HCT116 (cell line): ENCODE data around the gene CNTNAP2. TPM values are rescaled to one million over a fixed set of nuclear protein-coding genes. Genes with fewer than 3 reads are reported as not detected.

Experiments
- ATAC-seq: fragments of 200-7000 bp; cut with Tn5 transposase; 2 replicates; pipeline ENCODE4 v1.9.1; 2020; ENCODE audit warnings: mild to moderate bottlenecking, moderate library complexity
- BruUV-seq: library from RNA; stranded (reverse); fragments of 400-500 nt; replicated peaks from 2 replicates; lab custom pipeline; 2021; lab: Mats Ljungman, UMichigan
- CTCF ChIA-PET: fragments of 300-600 bp; sonication (Branson Sonifier 250); formaldehyde crosslinking; loops from one replicate; lab custom pipeline; 2021; ENCODE audit warnings: antibody characterized with exemption; lab: Charles Lee
- POLR2A ChIA-PET: fragments of 300-600, 350-600 bp; sonication (Branson Sonifier 250); formaldehyde crosslinking; loops from one replicate; lab custom pipeline; 2021; ENCODE audit warnings: antibody characterized with exemption; lab: Charles Lee
- RAD21 ChIA-PET, 2 experiments: fragments of 300-600 bp; sonication (Branson Sonifier 250); formaldehyde crosslinking; loops; one replicate each; lab custom pipeline; 2023; ENCODE audit warnings: low total read pairs in 2 of 2; ENCODE audit not compliant: uncharacterized antibody in 2 of 2, unreplicated experiment in 2 of 2, low non-redundant PET in 1 of 2; lab: Charles Lee
- DNase-seq: peaks from one replicate; pipeline ENCODE4 v3.0.0-alpha.2; 2010; ENCODE audit warnings: low read depth, low spot score
- H2AFZ ChIP-seq: fragments of 200-600 bp; shearing (Covaris generic), sonication (generic); 2 replicates; pipeline ENCODE4 v1.6.1; 2017; ENCODE audit warnings: low read depth, mixed run types, mixed read lengths, antibody characterized with exemption, low read length; ENCODE audit not compliant: poor library complexity, severe bottlenecking
- H3K27ac ChIP-seq: 2 replicates; pipeline ENCODE4 v1.5.1; 2012; ENCODE audit warnings: low read depth, low read length
- H3K27me3 ChIP-seq: fragments of 200-600 bp; sonication (generic); 2 replicates; pipeline ENCODE4 v1.6.1; 2016; ENCODE audit warnings: mixed run types, low read length, mixed read lengths; ENCODE audit not compliant: insufficient read depth
- H3K36me3 ChIP-seq, 2 experiments: fragments of 200-500 bp in 1 of 2; fragments of 200-600 bp in 1 of 2; sonication (Bioruptor generic) in 1 of 2; sonication (generic) in 1 of 2; 2 replicates each; pipeline versions ENCODE4 v1.5.1 to v1.6.1; 2014 to 2016; ENCODE audit warnings: low read length in 2 of 2, inconsistent platforms in 1 of 2, mixed read lengths in 1 of 2, mixed run types in 1 of 2; ENCODE audit not compliant: insufficient read depth in 2 of 2, control insufficient read depth in 1 of 2
- H3K4me1 ChIP-seq, 2 experiments: fragments of 200-600 bp in 1 of 2; sonication (generic) in 1 of 2; 2 replicates each; pipeline versions ENCODE4 v1.5.1 to v1.6.1; 2012 to 2017; ENCODE audit warnings: low read length in 2 of 2, inconsistent platforms in 1 of 2, mild to moderate bottlenecking in 1 of 2, mixed read lengths in 1 of 2, mixed run types in 1 of 2, moderate library complexity in 1 of 2; ENCODE audit not compliant: insufficient read depth in 2 of 2, control insufficient read depth in 1 of 2
- H3K4me2 ChIP-seq: fragments of 200-600 bp; sonication (generic); 2 replicates; pipeline ENCODE4 v1.6.1; 2017; ENCODE audit warnings: mixed run types, low read length, mixed read lengths
- H3K4me3 ChIP-seq, 2 experiments: fragments of 200-600 bp in 1 of 2; sonication (generic) in 1 of 2; replicated peaks in 1 of 2; 2 replicates each; pipeline ENCODE4 v1.5.1; 2011 to 2016; ENCODE audit warnings: low read length in 2 of 2, control low read depth in 1 of 2, low read depth in 1 of 2, mild to moderate bottlenecking in 1 of 2, mixed read lengths in 1 of 2, mixed run types in 1 of 2
- H3K79me2 ChIP-seq: fragments of 200-600 bp; sonication (generic); 2 replicates; pipeline ENCODE4 v1.6.1; 2017; ENCODE audit warnings: mild to moderate bottlenecking, mixed run types, low read length, moderate library complexity, mixed read lengths; ENCODE audit not compliant: insufficient read depth
- H3K9ac ChIP-seq: fragments of 200-600 bp; sonication (generic); 2 replicates; pipeline ENCODE4 v1.6.1; 2016; ENCODE audit warnings: low read length, mixed read lengths
- H3K9me2 ChIP-seq: fragments of 200-600 bp; sonication (generic), shearing (Covaris generic); 2 replicates; pipeline ENCODE4 v1.6.1; 2017; ENCODE audit warnings: mixed run types, mild to moderate bottlenecking, moderate library complexity; ENCODE audit not compliant: insufficient read depth
- H3K9me3 ChIP-seq, 2 experiments: fragments of 200-500 bp in 1 of 2; fragments of 200-600 bp in 1 of 2; sonication (Bioruptor generic) in 1 of 2; sonication (generic) in 1 of 2; 2 replicates each; pipeline ENCODE4 v1.6.1; 2014 to 2017; ENCODE audit warnings: low read length in 2 of 2, mixed read lengths in 2 of 2, inconsistent platforms in 1 of 2, low read depth in 1 of 2, mild to moderate bottlenecking in 1 of 2, mixed run types in 1 of 2, moderate library complexity in 1 of 2; ENCODE audit not compliant: control insufficient read depth in 1 of 2, insufficient read depth in 1 of 2
- H4K20me1 ChIP-seq: fragments of 200-600 bp; sonication (generic), shearing (Covaris generic); 2 replicates; pipeline ENCODE4 v1.6.1; 2017; ENCODE audit warnings: mixed run types, mild to moderate bottlenecking, moderate library complexity; ENCODE audit not compliant: insufficient read depth
- CEBPB ChIP-seq: IDR thresholded peaks from 2 replicates; pipeline ENCODE4 v1.6.1; 2012; ENCODE audit warnings: low read depth
- CTCF ChIP-seq, 3 experiments: fragments of 200-600 bp in 1 of 3; sonication (generic) in 1 of 3; IDR thresholded peaks in 2 of 3; conservative IDR thresholded peaks in 1 of 3; 2 replicates each; pipeline ENCODE4 v1.5.1; 2012 to 2017; ENCODE audit warnings: low read depth in 2 of 3, low read length in 2 of 3, antibody characterized with exemption in 1 of 3, borderline replicate concordance in 1 of 3, control low read depth in 1 of 3, mild to moderate bottlenecking in 1 of 3, mixed read lengths in 1 of 3, mixed run types in 1 of 3, moderate library complexity in 1 of 3; ENCODE audit not compliant: insufficient read depth in 1 of 3
- EGR1 ChIP-seq: IDR thresholded peaks from 2 replicates; pipeline ENCODE4 v1.6.1; 2012; ENCODE audit warnings: low read depth
- ELF1 ChIP-seq: IDR thresholded peaks from 2 replicates; pipeline ENCODE4 v1.6.1; 2012; ENCODE audit warnings: low read depth, borderline replicate concordance
- EZH2 ChIP-seq: fragments of 200-600 bp; sonication (generic); IDR thresholded peaks from 2 replicates; pipeline ENCODE4 v1.6.1; 2017; ENCODE audit warnings: antibody characterized with exemption, mixed run types
- EZH2phosphoT487 ChIP-seq: fragments of 200-600 bp; IDR thresholded peaks from 2 replicates; pipeline ENCODE4 v1.6.1; 2018; ENCODE audit warnings: antibody characterized with exemption, borderline replicate concordance
- FOSL1 ChIP-seq: IDR thresholded peaks from 2 replicates; pipeline ENCODE4 v1.6.1; 2012; ENCODE audit warnings: low read depth
- JUND ChIP-seq: IDR thresholded peaks from 2 replicates; pipeline ENCODE4 v1.6.1; 2012
- POLR2AphosphoS5 ChIP-seq: IDR thresholded peaks from 2 replicates; pipeline ENCODE4 v1.6.1; 2011; ENCODE audit warnings: mild to moderate bottlenecking, low read depth, low read length, moderate library complexity
- SIN3A ChIP-seq: IDR thresholded peaks from 2 replicates; pipeline ENCODE4 v1.6.1; 2012; ENCODE audit warnings: low read depth
- SP1 ChIP-seq: IDR thresholded peaks from 2 replicates; pipeline ENCODE4 v1.6.1; 2012; ENCODE audit warnings: low read depth
- TCF7L2 ChIP-seq: IDR thresholded peaks from 2 replicates; pipeline ENCODE4 v1.7.0; 2011; ENCODE audit warnings: borderline replicate concordance, inconsistent platforms; ENCODE audit not compliant: insufficient read depth, insufficient read length; ENCODE audit errors: extremely low read depth
- YY1 ChIP-seq: IDR thresholded peaks from 2 replicates; pipeline ENCODE4 v1.6.1; 2011; ENCODE audit warnings: low read length, low read depth, moderate library complexity, mild to moderate bottlenecking; ENCODE audit not compliant: insufficient replicate concordance; ENCODE audit errors: extremely low read depth
- intact Hi-C: fragments of 100-400 bp; cut with micrococcal nuclease; formaldehyde crosslinking; loops from 2 replicates; pipeline ENCODE4 v1.10.0; 2022
- total RNA-seq: library from RNA; stranded (reverse); gene quantifications from one replicate; pipeline ENCODE4 v1.2.1, GENCODE V29; 2021; ENCODE audit not compliant: unreplicated experiment
- TF ChIP-seq, protein P1 (sequence below): IDR thresholded peaks from 2 replicates; pipeline ENCODE4 v1.6.1; 2012

The CNTNAP2 gene
- total RNA-seq, 1 experiment from 2014 or later, result 0.37 TPM

DNA sequence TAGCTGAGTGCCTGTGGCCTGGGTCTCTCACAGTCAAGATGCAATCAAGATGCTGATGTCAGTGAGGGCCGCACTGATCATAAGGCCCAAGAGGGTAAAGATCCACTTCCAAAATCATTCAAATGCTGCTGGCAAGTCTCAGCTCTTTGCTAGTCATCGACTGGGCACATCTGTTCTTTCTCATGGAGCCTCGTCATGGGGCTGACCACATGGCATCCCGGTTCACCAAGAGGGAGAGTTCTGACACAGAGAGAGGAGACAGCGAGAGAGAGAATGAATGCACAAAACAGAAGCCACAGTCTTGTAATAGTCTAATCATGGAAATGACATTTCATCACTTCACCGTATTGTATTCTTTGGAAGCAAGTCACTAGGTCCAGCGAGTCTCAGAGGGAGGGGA lies 1406.5 kb downstream of the CNTNAP2 start:
- H3K4me3 ChIP-seq, result no peak overlapping the region
- TF ChIP-seq JUND (no peak), SP1 (no peak), POLR2AphosphoS5 (no peak), CEBPB (no peak), TCF7L2 (no peak), SIN3A (no peak), EGR1 (no peak)
- no peak overlapping the region for H3K9ac ChIP-seq
- peaks cover 9 to 17% of the 10 kb centered on the region in 2 experiments; a peak in 2 of 4 replicates for H3K9me3 ChIP-seq
- no peak overlapping the region for H2AFZ ChIP-seq
- H3K36me3 ChIP-seq, result no peaks in the 10 kb centered on the region
- intact Hi-C loops, result no loop called here
- H3K9me2 ChIP-seq, result no peaks in the 10 kb centered on the region
- POLR2A ChIA-PET, result no interaction called here
- no TSS peak for BruUV-seq
- H3K4me2 ChIP-seq, result no peak overlapping the region
- CTCF ChIA-PET, result no interaction called here
- no peak overlapping the region for H3K27ac ChIP-seq
- H3K79me2 ChIP-seq, result no peaks in the 10 kb centered on the region
- no peaks in the 10 kb centered on the region for H3K27me3 ChIP-seq
- H3K4me1 ChIP-seq, result no peaks in the 10 kb centered on the region
- RAD21 ChIA-PET, result no interaction called here
- DNase-seq (no peak), ATAC-seq (no peak)
- no peaks in the 10 kb centered on the region for H4K20me1 ChIP-seq

GRCh38 chr7:147524726-147525250 lies 1408.2 kb downstream of the CNTNAP2 start:
- ATAC-seq (no peak), DNase-seq (no peak)
- H3K9ac ChIP-seq, result no peak overlapping the region
- no peak overlapping the region for H3K4me3 ChIP-seq
- H3K4me1 ChIP-seq, result no peaks in the 10 kb centered on the region
- H3K79me2 ChIP-seq, result no peaks in the 10 kb centered on the region
- no peak overlapping the region for H3K4me2 ChIP-seq
- H3K9me2 ChIP-seq, result no peaks in the 10 kb centered on the region
- no TSS peak for BruUV-seq
- no peak overlapping the region for H2AFZ ChIP-seq
- TF ChIP-seq EZH2, result no peak
- TF ChIP-seq EZH2phosphoT487, result no peak
- TF ChIP-seq YY1, result no peak
- TF ChIP-seq ELF1, result no peak
- no peak for TF ChIP-seq FOSL1
- no peak for TF ChIP-seq SIN3A
- TF ChIP-seq CTCF (IDR thresholded peaks at IDR 0.05 in 2 of 3, conservative IDR thresholded peaks at IDR 0.05 in 1 of 3; ENCODE audit: borderline replicate concordance in 1 of 3, insufficient read depth in 1 of 3, low read depth in 2 of 3, low read length in 2 of 3), result no peak
- TF ChIP-seq, protein P1, sequence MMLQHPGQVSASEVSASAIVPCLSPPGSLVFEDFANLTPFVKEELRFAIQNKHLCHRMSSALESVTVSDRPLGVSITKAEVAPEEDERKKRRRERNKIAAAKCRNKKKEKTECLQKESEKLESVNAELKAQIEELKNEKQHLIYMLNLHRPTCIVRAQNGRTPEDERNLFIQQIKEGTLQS, result no peak
- TF ChIP-seq POLR2AphosphoS5, result no peak
- peaks cover 9 to 15% of the 10 kb centered on the region in 2 experiments; a peak in 2 of 4 replicates for H3K9me3 ChIP-seq
- H3K36me3 ChIP-seq, result no peaks in the 10 kb centered on the region
- ChIA-PET RAD21 (no interaction called here), CTCF (no interaction called here), POLR2A (no interaction called here)
- no peak overlapping the region for H3K27ac ChIP-seq
- H4K20me1 ChIP-seq, result no peaks in the 10 kb centered on the region
- no peaks in the 10 kb centered on the region for H3K27me3 ChIP-seq
- intact Hi-C loops, result no loop called here
